Measurements from ENCODE around the gene CHRND.

The CHRND gene

DNA sequence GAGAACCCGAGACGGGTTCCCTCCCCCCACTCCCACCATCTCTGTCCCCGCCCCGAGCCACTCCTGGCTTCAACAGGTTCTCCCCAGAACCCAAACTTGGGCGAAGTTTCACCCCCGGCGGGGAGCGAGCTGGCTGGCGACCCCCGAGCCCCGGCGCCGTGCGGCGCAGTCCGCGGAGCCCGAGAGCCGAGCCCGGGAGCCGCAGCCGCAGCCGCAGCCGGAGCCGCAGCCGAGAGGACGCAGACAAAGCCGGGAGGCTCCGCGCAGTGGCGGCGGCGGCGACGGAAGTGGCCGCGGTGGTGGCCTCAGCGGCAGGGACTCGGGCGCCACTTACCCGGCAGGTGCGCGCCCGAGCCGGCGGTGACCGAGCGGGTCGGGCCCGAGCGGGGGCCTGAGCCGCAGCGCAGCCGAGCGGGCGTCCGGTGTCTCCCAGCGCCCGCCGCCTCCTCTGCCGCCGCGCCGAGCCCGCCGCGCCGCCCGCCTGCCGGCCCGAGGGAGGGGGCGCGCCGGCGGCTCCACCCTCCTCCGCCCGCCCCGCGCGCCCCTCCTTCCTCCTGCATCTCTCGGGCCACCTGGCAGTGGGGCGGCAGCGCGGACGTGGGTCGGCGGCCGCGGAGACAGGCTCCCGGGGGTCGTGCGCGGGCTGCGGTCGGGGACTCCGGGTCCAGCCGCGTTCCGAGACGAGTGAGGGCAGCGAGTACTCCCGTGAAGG is 38.4 kb upstream of the CHRND start, which contains the start of gene ECEL1:
Gene ECEL1, minus strand, starts transcription at position 450 of the 712 bp plus-strand sequence. CDS start 1,181 bp downstream, outside the sequence.
- H3K27ac ChIP-seq, result no peak within 1 kb of the TSS
- DNase-seq (ENCODE audit: low read depth, low spot score), result no peak

GRCh38 chr2:232488097-232488711 is 37.8 kb upstream of the CHRND start:
- no peak for DNase-seq (ENCODE audit: low read depth, low spot score)
- H3K27ac ChIP-seq, result no peak overlapping the region

GRCh38 chr2:232488721-232489300 is 37.1 kb upstream of the CHRND start:
- H3K27ac ChIP-seq, result no peak overlapping the region
- DNase-seq (ENCODE audit: low read depth, low spot score), result no peak

- no peak for DNase-seq (ENCODE audit: low read depth, low spot score)
- no peak overlapping the region for H3K27ac ChIP-seq
Observed at GRCh38 chr2:232489516-232490220, 36.3 kb upstream of the CHRND start.

- DNase-seq (ENCODE audit: low read depth, low spot score), result no peak
- no peak overlapping the region for H3K27ac ChIP-seq
Observed at GRCh38 chr2:232490221-232491138, 35.5 kb upstream of the CHRND start.

GRCh38 chr2:232491139-232491780 is 34.7 kb upstream of the CHRND start:
- no peak overlapping the region for H3K27ac ChIP-seq
- DNase-seq (ENCODE audit: low read depth, low spot score), result no peak

DNA sequence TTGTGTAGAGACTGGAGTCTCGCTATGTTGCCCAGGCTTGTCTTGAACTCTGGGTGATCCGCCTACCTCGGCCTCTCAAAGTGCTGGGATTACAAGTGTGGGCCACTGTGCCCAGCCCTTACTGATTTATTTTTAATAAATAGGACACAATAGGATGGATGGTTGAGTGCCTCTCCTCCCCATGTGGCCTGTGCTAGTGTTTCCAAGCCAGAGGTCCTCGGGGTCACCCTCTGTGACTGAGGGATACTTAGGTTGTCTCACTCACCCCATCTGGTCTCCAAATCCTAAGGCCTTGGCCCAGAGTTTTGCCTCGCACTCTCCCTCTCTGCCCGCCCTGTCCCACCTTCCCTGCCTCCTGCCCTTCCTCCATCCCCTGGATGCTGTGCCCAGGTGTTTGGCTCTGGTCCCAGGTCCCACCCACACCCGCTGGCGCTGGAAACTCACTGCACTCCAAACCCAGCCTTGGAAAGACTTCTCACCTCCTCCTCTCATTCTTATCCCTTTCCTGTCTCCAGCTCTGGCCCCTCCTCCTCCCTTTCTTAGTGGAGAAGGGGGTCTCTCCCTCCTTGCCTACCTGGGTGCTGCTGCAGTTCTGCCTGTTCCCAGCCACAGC is 33.6 kb upstream of the CHRND start:
- no peak for DNase-seq (ENCODE audit: low read depth, low spot score)
- no peak overlapping the region for H3K27ac ChIP-seq

GRCh38 chr2:232492963-232493700 is 32.8 kb upstream of the CHRND start:
- DNase-seq (ENCODE audit: low read depth, low spot score), result no peak
- H3K27ac ChIP-seq, result no peak overlapping the region

- DNase-seq (ENCODE audit: low read depth, low spot score), result no peak
- H3K27ac ChIP-seq, result no peak overlapping the region
Observed at GRCh38 chr2:232493701-232494474, 32.1 kb upstream of the CHRND start.

DNA sequence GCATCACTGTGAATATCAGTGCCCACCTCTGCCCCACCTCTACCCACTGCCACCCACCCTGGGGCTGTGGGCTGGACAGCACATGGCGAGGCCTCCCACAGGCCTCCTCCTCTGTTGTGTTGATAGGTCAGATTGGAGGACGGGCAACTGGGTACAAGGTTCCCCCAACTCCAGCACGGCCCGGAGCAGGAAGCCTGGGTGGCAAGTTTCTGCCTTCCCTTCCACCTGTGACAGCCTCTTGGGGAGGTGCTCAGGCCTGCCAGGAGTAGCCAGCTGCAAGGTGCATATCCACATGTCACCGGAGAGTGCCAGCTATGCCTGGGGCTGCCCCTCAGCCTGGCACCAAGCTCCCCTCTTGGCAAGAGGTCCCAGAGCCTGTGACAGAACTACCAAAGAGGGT is 31.4 kb upstream of the CHRND start:
- DNase-seq (ENCODE audit: low read depth, low spot score), result no peak
- H3K27ac ChIP-seq, result no peak overlapping the region

DNA sequence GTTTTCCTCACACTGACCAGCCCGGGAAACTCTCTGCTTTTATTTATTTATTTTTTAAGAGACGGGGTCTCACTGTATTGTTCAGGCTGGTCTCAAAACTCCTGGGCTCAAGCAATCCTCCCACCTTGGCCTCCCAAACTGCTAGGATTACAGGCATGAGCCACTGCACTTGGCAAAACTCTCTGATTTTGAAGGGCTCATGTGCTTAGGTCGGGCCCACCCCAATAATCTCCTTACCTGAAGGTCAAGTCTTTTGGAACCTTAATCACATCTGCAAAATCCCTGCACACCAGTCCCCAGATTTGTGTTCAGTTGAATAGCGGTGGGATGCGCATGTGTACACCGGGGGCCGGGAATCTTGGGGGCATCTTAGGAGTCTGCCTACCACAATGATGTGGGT is 30.7 kb upstream of the CHRND start:
- DNase-seq (ENCODE audit: low read depth, low spot score), result no peak
- no peak overlapping the region for H3K27ac ChIP-seq

- H3K27ac ChIP-seq, result no peak overlapping the region
- DNase-seq (ENCODE audit: low read depth, low spot score), result no peak
Observed at GRCh38 chr2:232496501-232497270, 29.3 kb upstream of the CHRND start.

- H3K27ac ChIP-seq, result no peak overlapping the region
- DNase-seq (ENCODE audit: low read depth, low spot score), result no peak
Observed at GRCh38 chr2:232497348-232497747, 28.6 kb upstream of the CHRND start.

GRCh38 chr2:232498452-232498851 is 27.5 kb upstream of the CHRND start:
- DNase-seq (ENCODE audit: low read depth, low spot score), result no peak
- no peak overlapping the region for H3K27ac ChIP-seq

DNA sequence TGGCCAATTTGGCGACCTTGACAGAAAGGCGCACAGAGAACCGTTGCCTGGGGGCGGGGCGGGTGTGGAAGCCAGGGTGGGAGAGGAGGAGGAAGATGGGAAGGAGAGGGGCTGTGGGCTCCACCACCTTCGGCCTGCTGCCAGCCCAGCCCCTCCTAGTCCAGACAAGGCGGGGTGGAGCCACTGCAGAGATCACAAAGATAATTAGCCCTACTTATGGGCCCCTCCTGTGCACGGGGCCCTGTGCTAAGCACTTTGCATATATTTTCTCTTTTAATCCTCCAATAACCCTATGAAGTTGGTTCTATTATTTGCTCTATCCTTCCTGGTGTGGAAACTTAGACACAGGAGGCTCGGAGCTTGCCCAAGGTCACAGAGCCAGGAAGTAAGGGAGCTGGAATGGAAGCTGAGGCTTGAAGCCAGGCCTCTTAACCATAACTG is 24.6 kb upstream of the CHRND start:
- H3K27ac ChIP-seq, result no peak overlapping the region
- no peak for DNase-seq (ENCODE audit: low read depth, low spot score)

- no peak for DNase-seq (ENCODE audit: low read depth, low spot score)
- no peak overlapping the region for H3K27ac ChIP-seq
Observed at GRCh38 chr2:232501794-232502390, 24.1 kb upstream of the CHRND start.
